ENCODE results near the gene TMEM164.

TMEM164 gene

GRCh38 chrX:110204986-110205385 is 202.1 kb downstream of the TMEM164 start:
- no peaks in the 10 kb centered on the region for H3K9me3 Mint-ChIP-seq
- no peak overlapping the region for H3K4me3 Mint-ChIP-seq
- no peak overlapping the region for H3K27ac Mint-ChIP-seq
- no peak for DNase-seq (ENCODE audit: low spot score in 2 of 2)
- no peak for ATAC-seq (ENCODE audit: low read depth)
- peaks cover 2% of the 10 kb centered on the region for H3K36me3 Mint-ChIP-seq
- H3K27me3 Mint-ChIP-seq = no peaks in the 10 kb centered on the region
- no peaks in the 10 kb centered on the region for H3K4me1 Mint-ChIP-seq

- ATAC-seq (ENCODE audit: low read depth) = no peak
- no peak for DNase-seq (ENCODE audit: low spot score in 2 of 2)
- Mint-ChIP-seq H3K4me1 (no peaks in the 10 kb centered on the region), H3K36me3 (no peaks in the 10 kb centered on the region), H3K9me3 (no peaks in the 10 kb centered on the region), H3K27me3 (no peaks in the 10 kb centered on the region), H3K27ac (no peak overlapping the region), H3K4me3 (no peak overlapping the region)
Observed at GRCh38 chrX:110208092-110208491, 205.2 kb downstream of the TMEM164 start.

GRCh38 chrX:110210417-110211139 is 207.7 kb downstream of the TMEM164 start:
- ATAC-seq (ENCODE audit: low read depth) (no peak), DNase-seq (ENCODE audit: low spot score in 2 of 2) (no peak)
- H3K27ac Mint-ChIP-seq = no peak overlapping the region
- peaks cover 3% of the 10 kb centered on the region for H3K4me1 Mint-ChIP-seq
- no peaks in the 10 kb centered on the region for H3K27me3 Mint-ChIP-seq
- no peak overlapping the region for H3K4me3 Mint-ChIP-seq
- no peaks in the 10 kb centered on the region for H3K9me3 Mint-ChIP-seq
- H3K36me3 Mint-ChIP-seq = peaks cover 4% of the 10 kb centered on the region

- Mint-ChIP-seq H3K4me3 (no peak overlapping the region), H3K9me3 (no peaks in the 10 kb centered on the region), H3K27me3 (no peaks in the 10 kb centered on the region), H3K4me1 (peaks cover 3% of the 10 kb centered on the region), H3K27ac (no peak overlapping the region), H3K36me3 (peaks cover 6% of the 10 kb centered on the region)
- DNase-seq (ENCODE audit: low spot score in 2 of 2) (no peak), ATAC-seq (ENCODE audit: low read depth) (no peak)
Observed at GRCh38 chrX:110211340-110211739, 208.4 kb downstream of the TMEM164 start.

- H3K4me3 Mint-ChIP-seq = no peak overlapping the region
Observed at GRCh38 chrX:110212299-110212698, 209.4 kb downstream of the TMEM164 start.

GRCh38 chrX:110213183-110213582 is 210.3 kb downstream of the TMEM164 start:
- no peaks in the 10 kb centered on the region for H3K27me3 Mint-ChIP-seq
- ATAC-seq (ENCODE audit: low read depth) (no peak), DNase-seq (ENCODE audit: low spot score in 2 of 2) (no peak)
- H3K27ac Mint-ChIP-seq = no peak overlapping the region
- H3K9me3 Mint-ChIP-seq = no peaks in the 10 kb centered on the region
- peaks cover 6% of the 10 kb centered on the region for H3K4me1 Mint-ChIP-seq
- H3K36me3 Mint-ChIP-seq = peaks cover 6% of the 10 kb centered on the region
- H3K4me3 Mint-ChIP-seq = no peak overlapping the region

More at GRCh38 chrX:110212299-110212698, 209.4 kb downstream of the TMEM164 start:
- peaks cover 4% of the 10 kb centered on the region for H3K4me1 Mint-ChIP-seq
- H3K9me3 Mint-ChIP-seq = no peaks in the 10 kb centered on the region
- DNase-seq (ENCODE audit: low spot score in 2 of 2) (no peak), ATAC-seq (ENCODE audit: low read depth) (no peak)
- H3K36me3 Mint-ChIP-seq = peaks cover 6% of the 10 kb centered on the region
- H3K27me3 Mint-ChIP-seq = no peaks in the 10 kb centered on the region
- no peak overlapping the region for H3K27ac Mint-ChIP-seq

- DNase-seq (ENCODE audit: low spot score in 2 of 2) (no peak), ATAC-seq (ENCODE audit: low read depth) (no peak)
- H3K4me3 Mint-ChIP-seq = no peak overlapping the region
- H3K27ac Mint-ChIP-seq = no peak overlapping the region
- H3K36me3 Mint-ChIP-seq = peaks cover 6% of the 10 kb centered on the region
- no peaks in the 10 kb centered on the region for H3K27me3 Mint-ChIP-seq
- peaks cover 6% of the 10 kb centered on the region for H3K4me1 Mint-ChIP-seq
- H3K9me3 Mint-ChIP-seq = no peaks in the 10 kb centered on the region
Observed at GRCh38 chrX:110214684-110215083, 211.8 kb downstream of the TMEM164 start.

- no peaks in the 10 kb centered on the region for H3K27me3 Mint-ChIP-seq
- H3K4me1 Mint-ChIP-seq = peaks cover 6% of the 10 kb centered on the region
- no peaks in the 10 kb centered on the region for H3K9me3 Mint-ChIP-seq
- DNase-seq (ENCODE audit: low spot score in 2 of 2) (no peak), ATAC-seq (ENCODE audit: low read depth) (no peak)
- peaks cover 6% of the 10 kb centered on the region for H3K36me3 Mint-ChIP-seq
- no peak overlapping the region for H3K4me3 Mint-ChIP-seq
- H3K27ac Mint-ChIP-seq = no peak overlapping the region
Observed at GRCh38 chrX:110215411-110215810, 212.5 kb downstream of the TMEM164 start.

GRCh38 chrX:110216027-110216426 is 213.1 kb downstream of the TMEM164 start:
- Mint-ChIP-seq H3K27ac (no peak overlapping the region), H3K4me1 (peaks cover 6% of the 10 kb centered on the region), H3K9me3 (no peaks in the 10 kb centered on the region), H3K4me3 (no peak overlapping the region), H3K36me3 (peaks cover 6% of the 10 kb centered on the region), H3K27me3 (no peaks in the 10 kb centered on the region)
- DNase-seq (ENCODE audit: low spot score in 2 of 2) (no peak), ATAC-seq (ENCODE audit: low read depth) (no peak)

- H3K36me3 Mint-ChIP-seq = peaks cover 11% of the 10 kb centered on the region
- H3K4me3 Mint-ChIP-seq = no peak overlapping the region
- ATAC-seq (ENCODE audit: low read depth) (no peak), DNase-seq (ENCODE audit: low spot score in 2 of 2) (no peak)
- H3K9me3 Mint-ChIP-seq = no peaks in the 10 kb centered on the region
- H3K27me3 Mint-ChIP-seq = no peaks in the 10 kb centered on the region
- H3K27ac Mint-ChIP-seq = no peak overlapping the region
- peaks cover 9% of the 10 kb centered on the region for H3K4me1 Mint-ChIP-seq
Observed at GRCh38 chrX:110218591-110218990, 215.7 kb downstream of the TMEM164 start.

- no peak for ATAC-seq (ENCODE audit: low read depth)
- Mint-ChIP-seq H3K4me1 (peaks cover 5% of the 10 kb centered on the region), H3K27me3 (no peaks in the 10 kb centered on the region), H3K36me3 (peaks cover 8% of the 10 kb centered on the region), H3K27ac (no peak overlapping the region), H3K9me3 (no peaks in the 10 kb centered on the region), H3K4me3 (no peak overlapping the region)
- no peak for DNase-seq (ENCODE audit: low spot score in 2 of 2)
Observed at GRCh38 chrX:110219920-110220319, 217.0 kb downstream of the TMEM164 start.

- no peaks in the 10 kb centered on the region for H3K9me3 Mint-ChIP-seq
- peaks cover 12% of the 10 kb centered on the region for H3K4me1 Mint-ChIP-seq
- H3K27ac Mint-ChIP-seq = no peak overlapping the region
- H3K27me3 Mint-ChIP-seq = no peaks in the 10 kb centered on the region
- ATAC-seq (ENCODE audit: low read depth) = no peak
- H3K36me3 Mint-ChIP-seq = peaks cover 5% of the 10 kb centered on the region
- no peak overlapping the region for H3K4me3 Mint-ChIP-seq
- DNase-seq (ENCODE audit: low spot score in 2 of 2) = no peak
Observed at GRCh38 chrX:110222497-110223257, 219.8 kb downstream of the TMEM164 start.

- H3K4me1 Mint-ChIP-seq = peaks cover 12% of the 10 kb centered on the region
- no peaks in the 10 kb centered on the region for H3K27me3 Mint-ChIP-seq
- no peak for ATAC-seq (ENCODE audit: low read depth)
- no peaks in the 10 kb centered on the region for H3K9me3 Mint-ChIP-seq
- H3K27ac Mint-ChIP-seq = no peak overlapping the region
- no peak for DNase-seq (ENCODE audit: low spot score in 2 of 2)
- no peak overlapping the region for H3K4me3 Mint-ChIP-seq
- H3K36me3 Mint-ChIP-seq = peaks cover 5% of the 10 kb centered on the region
Observed at GRCh38 chrX:110224926-110225617, 222.2 kb downstream of the TMEM164 start.

GRCh38 chrX:110226931-110227330 is 224.0 kb downstream of the TMEM164 start:
- no peak for DNase-seq (ENCODE audit: low spot score in 2 of 2)
- ATAC-seq (ENCODE audit: low read depth) = no peak
- no peaks in the 10 kb centered on the region for H3K27me3 Mint-ChIP-seq
- H3K4me3 Mint-ChIP-seq = no peak overlapping the region
- H3K36me3 Mint-ChIP-seq = peaks cover 6% of the 10 kb centered on the region
- no peak overlapping the region for H3K27ac Mint-ChIP-seq
- H3K4me1 Mint-ChIP-seq = peaks cover 12% of the 10 kb centered on the region
- no peaks in the 10 kb centered on the region for H3K9me3 Mint-ChIP-seq
